Activated CD4-positive, alpha-beta T cell treated with anti-CD3 and anti-CD28 coated beads, Interleukin-10, Interleukin-2, amounts not matched to agents 100 ng/mL and 50 ng/mL, durations not matched to agents 16 hours and 8 hours (primary cell): ENCODE measurements around the gene DLGAP3.

Experiments
- DNase-seq: peaks from one replicate; pipeline ENCODE4 v3.0.0-alpha.2; 2020

The DLGAP3 gene

DNA sequence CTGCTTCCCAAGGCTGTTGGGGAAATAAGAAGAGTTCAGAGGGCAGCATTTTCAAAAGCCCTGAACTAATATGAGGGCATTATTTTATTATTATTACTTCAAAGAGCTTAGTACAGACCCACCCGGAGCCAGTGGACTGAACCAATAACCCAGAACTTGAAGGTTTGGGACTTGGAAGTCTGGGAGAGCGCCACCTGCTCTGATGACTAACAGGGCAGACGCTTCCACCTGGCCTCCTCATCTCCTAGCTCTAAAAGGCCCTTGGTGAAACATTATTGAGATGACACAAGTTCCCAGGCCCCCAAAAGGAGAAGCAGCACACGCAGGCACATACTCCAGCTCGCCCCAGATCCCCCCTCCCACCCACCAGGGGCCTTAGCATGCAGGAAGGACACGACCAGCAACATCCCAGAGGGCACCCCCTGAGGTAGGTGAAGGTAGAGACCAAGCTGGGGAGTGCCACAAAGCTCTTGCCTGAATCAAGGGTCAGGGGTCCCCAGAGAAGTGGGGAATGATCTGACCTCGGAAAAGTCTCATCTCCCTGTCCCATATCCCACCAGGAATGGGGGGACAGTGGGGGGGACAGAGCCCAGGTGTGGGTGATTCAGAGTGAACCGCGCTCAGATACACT is 1.3 kb downstream of the DLGAP3 start:
- no peak for DNase-seq

DNA sequence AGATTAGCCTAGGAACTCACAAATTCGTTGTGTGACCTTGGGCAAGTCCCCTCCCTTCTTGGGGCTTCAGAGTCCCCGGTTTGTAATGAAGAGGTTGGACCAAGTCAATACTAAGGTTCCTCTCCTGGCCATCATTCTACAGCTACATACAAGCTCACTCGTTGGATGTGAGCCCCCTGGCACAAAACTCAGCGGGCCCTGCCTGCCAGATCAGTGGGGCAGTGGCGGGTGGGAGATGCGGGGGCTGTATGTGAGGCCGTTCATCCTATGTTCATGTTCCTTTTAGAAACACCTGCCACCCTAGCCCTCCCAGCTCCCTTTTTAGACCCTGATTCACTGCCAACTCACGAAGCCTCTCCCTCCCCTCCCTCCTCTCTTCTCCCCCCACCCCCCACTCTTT is 2.1 kb downstream of the DLGAP3 start:
- no peak for DNase-seq

DNA sequence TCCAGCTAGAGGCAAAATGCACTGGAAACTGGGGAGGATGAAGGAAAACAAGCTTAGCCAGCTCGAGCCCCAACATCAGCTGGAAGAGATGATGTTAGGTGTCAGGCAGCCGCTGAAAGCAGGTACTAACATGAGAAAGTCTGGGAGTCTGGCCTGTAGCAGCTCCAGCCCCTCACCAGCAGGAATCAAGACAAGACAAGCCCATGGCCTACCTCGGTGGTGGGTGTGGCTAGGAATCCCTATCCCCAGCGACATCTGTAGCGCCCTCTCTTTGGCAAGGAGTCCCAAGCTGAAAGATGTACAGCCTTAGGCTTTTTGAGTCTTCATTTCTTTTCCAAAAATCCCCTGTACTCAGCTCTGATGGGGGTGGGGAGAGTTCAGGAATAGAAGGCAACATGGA is 2.6 kb downstream of the DLGAP3 start:
- no peak for DNase-seq

DNA sequence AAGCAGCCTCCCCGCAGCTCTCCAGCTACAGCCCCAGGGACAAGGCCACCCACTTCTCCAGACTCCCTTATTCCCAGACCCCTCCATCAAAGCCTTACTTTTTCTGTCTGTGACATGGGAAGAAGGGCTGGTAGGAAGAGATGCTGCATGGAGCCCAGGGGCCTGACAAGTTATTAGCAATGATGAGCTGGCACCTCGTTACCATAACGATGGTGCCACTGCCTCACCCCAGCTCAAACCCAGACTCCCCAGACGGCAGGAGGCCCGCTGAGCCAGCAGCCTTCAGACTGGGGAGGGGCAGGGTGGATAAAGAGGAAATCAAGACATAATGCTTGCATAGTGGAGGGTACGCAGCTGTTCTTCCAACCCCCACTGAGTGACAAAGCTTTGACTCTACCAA is 3.3 kb downstream of the DLGAP3 start:
- DNase-seq = no peak

DNA sequence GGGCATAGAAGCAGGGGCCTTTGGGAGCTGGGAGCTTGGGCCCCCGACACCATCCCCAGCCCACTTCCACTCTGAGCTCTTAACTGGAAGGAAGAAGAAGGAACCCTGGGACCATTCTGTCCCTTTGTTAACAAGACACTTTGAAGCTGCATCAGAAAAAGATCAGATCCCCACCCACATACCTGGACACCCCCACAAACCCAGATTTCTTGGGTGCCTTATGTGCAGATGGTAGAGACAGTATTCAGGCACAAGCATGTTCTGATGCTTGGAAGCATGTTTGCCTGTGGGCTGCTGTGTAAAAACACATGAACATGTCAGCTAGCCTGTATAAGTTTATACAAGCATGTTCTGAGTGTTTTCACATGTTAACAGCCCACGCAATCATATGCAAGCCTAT is 3.7 kb downstream of the DLGAP3 start:
- DNase-seq = no peak

DNA sequence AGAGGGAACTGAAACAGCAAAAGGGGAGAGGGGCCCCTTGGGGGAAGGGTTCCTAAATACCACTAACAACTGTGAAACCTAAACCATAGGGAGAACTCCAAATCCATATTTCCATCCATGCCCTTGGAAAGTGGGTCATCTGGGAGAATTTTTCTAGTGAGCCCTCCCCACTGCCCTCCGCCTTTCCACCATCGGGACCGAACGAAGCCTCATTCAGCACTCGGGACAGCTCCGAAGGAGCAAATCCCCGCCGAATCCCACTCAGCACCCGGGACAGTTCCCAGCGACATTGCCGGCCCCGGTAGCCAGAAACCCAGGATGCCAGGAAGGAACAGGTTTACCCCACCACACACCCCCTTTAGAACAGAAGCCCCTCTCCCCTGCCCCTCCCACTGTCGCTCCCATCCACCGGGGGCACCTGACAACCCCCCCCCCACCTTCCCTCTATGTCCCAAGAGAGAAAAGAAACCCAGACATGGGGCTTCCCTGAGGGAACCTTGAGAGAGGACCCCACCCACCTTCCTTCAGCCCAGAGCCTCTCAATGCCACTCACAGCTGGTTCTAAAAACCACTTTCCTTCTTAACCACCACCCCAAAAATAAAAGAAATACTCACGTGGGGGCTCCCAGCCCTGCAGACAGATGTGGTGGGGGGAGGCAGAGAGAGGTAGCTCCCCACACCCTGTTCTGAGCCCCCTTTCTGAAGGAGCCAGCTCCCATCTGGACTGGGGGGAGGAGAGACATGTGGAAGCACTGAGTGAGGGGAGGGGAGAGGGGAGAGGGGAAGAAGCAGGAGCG is 4.5 kb downstream of the DLGAP3 start:
- peak; percentile 42 for DNase-seq

DNA sequence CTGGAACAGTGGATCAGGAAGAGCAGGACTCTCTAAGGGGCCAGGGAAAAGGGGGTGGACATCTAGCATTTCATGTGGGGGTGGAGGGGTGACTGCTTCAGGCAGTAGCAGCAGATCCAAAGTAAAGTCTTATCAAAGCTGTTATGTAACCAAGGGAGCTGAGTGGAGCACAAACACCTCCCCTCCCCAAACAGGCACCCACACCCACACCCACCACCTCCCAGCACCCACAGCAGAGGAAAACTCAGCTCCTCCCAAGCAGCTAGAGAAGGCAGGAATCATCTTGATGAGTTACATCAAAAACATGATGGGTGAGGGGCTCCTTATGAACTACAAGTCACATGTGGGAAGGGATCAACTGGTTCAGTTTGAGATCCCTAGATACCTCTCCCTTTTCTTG is 6.0 kb downstream of the DLGAP3 start:
- no peak for DNase-seq

DNA sequence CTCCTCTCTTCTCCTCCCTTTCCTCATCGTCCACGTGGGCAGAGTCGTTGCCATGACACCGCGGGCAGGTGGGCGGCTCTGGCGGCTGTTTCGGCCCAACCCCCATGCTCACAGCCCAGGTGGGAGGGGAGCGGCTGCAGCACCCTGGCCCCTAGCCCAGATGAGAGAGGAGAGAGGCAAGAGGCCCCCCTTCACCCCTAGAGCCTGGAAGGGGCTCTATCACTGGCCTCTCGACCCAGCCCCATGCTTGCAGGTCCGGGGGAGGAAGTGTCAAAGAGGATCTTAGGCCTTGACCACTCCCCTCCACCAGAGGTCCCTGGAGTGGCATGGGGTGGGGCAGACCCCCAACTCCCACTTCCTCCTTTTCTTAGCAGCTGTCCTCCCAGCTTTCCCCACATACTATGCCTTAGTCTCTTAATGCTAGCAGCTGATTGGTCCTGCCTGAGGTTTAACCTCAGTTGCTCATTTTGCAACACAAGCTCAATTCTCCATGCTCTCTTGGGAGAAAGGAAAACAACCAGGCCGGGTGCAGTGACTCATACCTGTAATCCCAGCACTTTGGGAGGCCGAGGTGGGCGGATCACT is 10.4 kb downstream of the DLGAP3 start:
- DNase-seq = no peak

DNA sequence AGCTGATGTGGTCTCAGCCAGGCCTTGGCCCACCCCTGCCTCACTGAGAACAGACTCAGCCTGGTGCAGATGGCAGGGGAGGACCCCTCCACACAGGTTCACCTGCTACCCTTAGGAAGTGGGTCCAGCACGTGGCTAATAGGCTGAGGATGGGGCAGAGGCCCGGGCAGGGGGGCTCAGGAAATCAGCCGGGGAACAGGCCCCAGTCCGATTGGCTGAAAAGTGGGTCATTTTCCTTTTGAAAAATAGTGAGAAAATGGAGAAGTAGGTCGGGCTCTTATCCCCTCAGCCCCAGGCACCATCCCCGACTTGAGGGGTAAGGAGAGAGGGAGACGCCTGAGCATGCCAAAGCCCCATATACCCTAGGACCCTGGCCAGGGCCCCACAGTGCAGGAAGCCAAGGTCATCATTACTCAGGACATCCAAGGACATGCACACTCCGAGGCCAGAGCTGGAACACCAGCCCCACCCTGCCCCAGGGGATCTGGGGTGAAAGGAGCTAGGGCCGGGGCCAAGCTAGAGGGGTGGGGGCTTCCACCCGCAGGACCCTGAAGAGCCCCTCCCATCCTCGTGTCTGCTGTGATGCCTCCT is 11.0 kb downstream of the DLGAP3 start:
- DNase-seq = no peak

DNA sequence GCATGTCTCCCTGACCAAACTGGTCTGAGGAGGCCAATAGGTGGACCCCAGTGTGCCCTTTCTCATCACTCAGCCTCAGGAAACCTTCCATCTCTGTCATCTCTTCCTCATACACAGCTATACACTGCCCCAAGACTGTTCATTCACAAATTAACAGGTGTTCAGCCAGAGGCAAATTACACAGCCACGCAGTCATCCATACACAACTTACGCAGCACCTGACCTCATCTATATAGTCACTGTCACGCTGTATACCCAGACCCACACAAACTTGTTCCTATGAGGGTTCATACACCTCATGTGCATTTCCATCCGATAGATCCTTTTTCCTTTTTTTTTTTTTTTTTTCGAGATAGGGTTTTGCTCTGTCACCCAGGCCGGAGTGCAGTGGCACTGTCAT is 12.4 kb downstream of the DLGAP3 start:
- DNase-seq = no peak

DNA sequence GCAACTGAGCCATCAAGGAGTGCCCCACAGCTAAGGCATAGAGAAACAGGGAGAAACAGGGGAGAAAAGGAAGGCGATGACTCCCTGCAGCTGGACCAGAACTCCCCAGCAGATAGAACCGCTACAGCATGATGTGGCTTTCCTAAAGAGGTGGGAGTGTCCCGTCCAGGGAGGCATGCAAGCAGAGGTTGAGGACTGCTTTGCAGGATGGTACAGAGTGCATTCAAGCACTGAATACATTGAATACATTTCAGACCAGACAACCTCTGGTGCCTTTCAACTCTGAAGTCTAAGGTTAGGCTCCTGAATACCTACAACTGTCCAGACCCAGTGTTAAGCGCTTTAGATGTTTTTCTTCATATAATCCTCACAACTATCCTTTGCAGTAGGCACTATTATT is 13.3 kb downstream of the DLGAP3 start:
- no peak for DNase-seq

DNA sequence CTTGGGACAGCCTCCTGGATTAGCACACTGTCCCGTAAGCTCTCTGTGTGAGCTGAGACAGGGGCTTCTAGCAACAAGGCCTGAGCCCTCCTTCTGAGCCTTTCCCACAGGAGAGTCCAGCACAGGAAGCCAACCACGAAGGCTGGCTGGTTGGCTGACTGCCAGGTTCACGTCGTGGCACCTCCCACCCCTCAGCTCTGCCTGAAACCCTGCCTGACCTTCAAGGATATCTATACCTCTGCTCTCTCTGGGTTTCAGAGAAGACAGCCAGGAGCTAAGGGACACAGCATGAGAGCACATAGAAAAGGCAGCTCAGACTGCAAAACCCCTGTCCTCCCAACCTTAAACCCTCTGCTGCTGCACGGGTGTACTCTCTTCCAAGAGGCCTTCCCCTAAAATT is 13.9 kb downstream of the DLGAP3 start:
- no peak for DNase-seq

DNA sequence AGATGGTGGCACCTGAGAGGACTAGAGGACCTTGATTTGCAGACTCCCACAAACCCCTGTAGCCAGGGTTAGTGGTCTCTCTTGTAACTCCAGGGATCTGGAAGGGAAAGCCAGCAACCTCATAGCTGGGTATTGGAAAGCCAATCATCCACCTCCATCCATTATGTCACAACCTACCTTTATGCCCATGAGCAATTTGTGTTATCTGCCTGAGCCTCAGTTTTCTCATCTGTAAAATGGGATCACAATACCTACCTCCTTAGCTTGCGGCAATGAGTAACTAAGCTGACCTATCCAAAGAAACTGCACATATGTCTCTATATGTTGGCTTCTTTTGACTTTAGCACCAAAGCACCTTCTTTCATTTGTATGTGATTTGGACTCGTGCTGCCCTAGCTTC is 14.5 kb downstream of the DLGAP3 start:
- no peak for DNase-seq

DNA sequence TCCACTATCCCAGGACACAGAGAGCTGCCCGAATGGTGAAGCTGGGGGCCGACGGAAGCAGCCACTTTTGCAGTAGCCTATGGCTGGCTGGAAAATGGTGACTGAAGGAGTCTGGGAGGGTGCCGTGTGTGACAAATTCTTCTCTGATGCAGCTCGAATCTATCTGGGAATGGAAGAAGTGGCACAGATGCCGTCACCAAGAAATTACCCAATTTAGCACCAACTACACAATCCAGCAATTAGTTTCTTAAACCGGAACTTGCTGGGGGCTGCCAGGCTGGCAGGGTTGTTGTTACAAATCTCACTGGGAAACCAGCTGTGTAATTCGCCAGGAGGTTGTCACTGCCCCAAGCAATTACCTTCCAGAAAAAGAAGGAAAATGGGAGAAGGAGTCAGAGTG is 18.0 kb downstream of the DLGAP3 start:
- DNase-seq = no peak

DNA sequence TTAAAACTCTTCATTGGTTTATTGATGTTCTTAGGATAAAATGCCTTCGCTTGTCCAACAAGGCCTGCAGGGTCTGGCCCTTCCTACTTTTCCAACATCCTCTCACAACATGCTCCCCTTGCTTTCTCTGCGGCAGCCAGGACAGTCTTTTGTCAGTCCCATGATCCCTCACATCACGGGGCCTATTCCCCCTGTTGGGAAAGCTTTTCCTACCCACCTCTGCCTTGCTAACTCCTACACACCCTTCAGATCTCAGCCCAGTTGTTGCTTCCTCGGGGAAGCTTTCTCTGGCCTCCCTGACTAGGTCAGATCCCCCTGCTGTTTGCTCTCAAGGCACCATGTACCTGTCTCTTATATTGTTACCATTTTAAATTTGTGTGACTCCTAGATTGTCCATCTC is 19.0 kb downstream of the DLGAP3 start:
- no peak for DNase-seq

DNA sequence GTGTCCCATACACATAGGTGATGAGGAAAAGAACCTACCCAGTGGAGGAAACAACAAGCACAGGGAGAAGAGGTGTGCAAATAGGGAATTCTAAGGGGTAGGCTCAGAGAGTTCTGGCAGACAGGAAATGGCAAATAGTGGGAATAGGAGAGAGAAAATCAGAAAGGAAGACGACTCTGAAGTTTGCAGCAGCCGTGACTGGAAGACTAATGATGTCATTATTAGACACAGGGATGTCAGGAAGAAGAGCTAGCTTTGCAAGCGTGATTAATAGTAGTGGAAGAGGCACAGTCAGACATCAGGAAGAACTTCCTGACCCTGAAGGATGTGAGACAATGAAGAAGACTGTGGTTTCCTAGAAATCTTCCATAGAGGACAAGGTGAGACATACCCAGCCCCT is 21.1 kb downstream of the DLGAP3 start:
- no peak for DNase-seq

DNA sequence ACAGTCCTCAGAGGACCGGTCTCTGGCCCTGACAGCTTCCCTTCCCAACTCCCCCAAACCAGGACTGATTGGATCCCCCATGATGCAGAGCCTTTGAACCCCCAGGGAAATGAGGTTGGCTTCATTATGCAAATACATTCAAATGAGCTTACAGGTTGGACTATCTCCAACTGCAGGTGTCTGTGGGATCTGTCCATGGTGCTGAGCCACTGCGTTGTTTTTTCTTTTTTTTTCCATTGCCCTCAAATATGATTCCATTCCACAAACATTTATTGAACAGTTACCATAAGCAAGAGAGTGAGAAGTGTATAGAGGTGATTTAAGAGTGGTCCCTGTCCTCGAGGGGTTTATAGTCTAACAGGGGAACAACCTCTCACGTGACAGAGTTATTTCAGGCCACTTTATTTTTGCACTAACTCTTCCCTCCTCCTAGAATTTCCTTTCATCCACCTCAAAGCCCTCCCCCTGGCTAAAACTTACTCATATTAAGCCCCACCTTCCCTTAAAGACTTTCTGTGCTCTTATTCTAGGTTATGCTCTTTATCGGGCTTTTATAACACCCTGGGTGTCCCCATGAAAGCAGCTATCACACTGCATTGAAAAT is 21.9 kb downstream of the DLGAP3 start:
- no peak for DNase-seq

DNA sequence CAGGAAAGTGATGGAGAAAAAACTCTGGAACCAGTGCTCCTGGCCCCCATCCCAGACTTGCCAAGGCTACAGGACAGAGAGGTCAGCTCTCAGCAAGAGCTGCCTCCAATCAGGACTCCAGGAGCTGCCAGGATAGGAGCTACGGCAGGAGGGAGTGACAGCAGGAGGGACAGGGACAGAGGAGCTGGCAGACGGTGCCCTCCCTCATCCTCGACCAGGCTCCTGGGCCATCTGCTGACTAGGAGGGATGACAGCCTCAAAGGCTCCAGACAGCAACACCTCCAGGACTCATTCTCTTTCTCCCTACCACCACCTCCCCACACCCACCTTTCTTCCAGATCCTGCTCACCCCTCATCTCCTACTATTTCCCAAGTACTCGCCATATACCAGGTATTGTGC is 22.7 kb downstream of the DLGAP3 start:
- no peak for DNase-seq

DNA sequence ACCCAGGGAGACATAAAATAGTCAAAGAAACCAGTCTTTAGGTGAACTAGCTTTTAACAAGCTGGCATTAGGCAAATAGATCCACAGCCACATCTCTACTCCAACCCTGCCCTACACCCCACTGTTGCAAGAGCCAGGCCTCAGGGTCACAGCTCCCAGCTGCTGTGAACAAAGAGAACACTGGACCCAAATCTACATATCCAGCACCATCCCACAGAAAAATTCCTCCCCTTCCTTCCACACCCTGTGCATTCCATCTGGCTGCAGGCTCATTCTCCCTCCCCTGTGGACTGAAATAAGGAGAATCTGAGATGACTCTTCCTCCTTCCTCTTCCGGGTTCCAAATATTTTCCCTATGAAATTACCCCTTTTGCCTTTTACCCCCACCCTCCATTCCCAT is 23.2 kb downstream of the DLGAP3 start:
- no peak for DNase-seq

DNA sequence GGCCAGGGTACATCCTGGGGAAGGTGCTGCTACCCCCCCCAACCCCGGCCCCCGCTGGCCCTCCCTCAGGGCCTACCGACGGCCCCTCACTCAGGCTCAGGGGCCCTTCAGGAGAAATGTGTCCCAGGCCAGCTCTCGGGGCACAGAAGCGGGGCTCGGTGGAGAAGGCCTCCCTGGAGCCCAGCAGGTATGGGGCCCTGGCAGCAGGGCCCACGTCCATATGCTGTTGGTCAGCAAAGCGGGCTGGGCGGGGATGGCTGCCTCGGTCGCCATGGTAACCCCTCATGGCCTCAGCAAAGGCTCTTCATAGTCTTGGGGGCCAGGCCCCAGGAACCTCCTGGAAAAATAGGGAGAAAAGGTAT is 24.4 kb downstream of the DLGAP3 start:
- no peak for DNase-seq

DNA sequence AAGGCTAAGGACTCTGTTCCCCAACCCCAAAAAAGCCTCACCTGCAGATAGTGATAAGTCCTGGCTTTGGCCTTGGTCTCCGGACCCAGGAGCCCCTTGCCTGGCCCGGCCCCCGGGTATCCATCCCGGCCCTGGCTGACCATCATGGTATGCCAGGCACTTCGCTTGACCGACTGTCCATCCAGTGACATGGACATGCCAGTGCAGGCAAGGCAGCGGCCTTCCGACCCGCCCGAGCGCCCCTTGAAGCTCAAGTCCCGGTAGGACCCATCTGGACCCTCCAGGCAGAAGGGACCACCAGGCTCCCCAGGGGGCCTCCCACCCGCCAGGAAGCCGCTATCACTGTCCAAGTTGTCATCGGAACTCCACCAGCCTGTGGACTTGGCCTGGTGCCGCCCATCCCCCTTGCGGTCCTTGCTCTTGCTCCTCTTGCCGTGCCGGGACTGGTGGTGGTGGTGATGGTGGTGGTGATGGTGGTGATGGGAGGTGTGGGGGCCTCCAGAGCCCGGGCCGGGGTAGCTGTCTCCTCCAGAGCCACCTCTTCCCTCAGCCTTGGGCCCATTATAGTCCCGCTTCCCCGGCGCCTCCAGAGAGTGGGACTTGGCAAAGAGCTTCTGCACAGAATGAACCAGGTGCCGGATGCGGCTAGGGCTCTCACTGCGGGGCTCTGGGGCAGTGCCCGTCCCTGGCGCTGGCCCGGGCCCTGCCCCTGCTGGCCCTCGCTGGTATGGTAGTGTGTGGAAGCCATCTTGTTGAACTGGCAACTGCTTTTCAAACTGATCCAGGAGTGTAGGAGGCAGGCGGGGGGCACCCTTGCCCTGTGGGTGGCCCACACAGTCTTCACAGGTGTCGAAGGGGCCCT is 25.0 kb downstream of the DLGAP3 start:
- no peak for DNase-seq

DNA sequence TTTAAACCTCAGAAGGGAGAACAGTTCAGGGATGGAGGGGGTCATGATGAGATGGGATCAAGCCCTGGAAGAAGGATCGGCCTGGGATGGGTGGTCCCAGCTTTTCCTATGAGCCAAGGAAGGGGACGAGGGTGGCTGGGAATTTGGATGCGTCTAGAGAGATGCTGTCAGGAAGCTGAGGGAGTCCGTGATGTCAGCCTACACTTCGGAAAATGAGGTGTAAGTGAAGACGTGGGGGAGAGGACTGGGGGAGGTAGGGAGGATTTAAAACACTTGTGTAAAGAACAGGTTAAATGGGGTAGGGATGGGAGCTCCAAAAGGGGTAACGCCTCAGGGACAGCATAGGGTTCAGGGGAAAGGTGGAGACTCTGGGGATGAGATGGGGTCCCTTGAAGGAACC is 27.5 kb downstream of the DLGAP3 start:
- DNase-seq = no peak
